HepG2 (cell line): ENCODE data around the gene DLG4. TPM values are rescaled to one million over a fixed set of nuclear protein-coding genes. Genes with fewer than 3 reads are reported as not detected.

Source experiments
- ARID4A ChIP-seq: sonication (generic); formaldehyde crosslinking; IDR thresholded peaks from 2 replicates; pipeline ENCODE4 v1.5.0; 2020; ENCODE audit warnings: mild to moderate bottlenecking, missing genetic modification reagents, borderline replicate concordance
- ATF1 ChIP-seq: IDR thresholded peaks from 2 replicates; pipeline ENCODE4 v1.6.1; 2016; ENCODE audit warnings: mild to moderate bottlenecking, control low read depth
- ATF7 ChIP-seq, 2 experiments: fragments of 450-650 bp in 1 of 2; sonication (generic) in 1 of 2; formaldehyde crosslinking in 1 of 2; IDR thresholded peaks; 2 replicates each; pipeline versions ENCODE4 v1.4.0 to v1.6.1; 2016 to 2020; ENCODE audit warnings: antibody characterized with exemption in 1 of 2, mild to moderate bottlenecking in 1 of 2, missing genetic modification reagents in 1 of 2
- BRD4 ChIP-seq: sonication (generic); formaldehyde crosslinking; IDR thresholded peaks from 2 replicates; pipeline ENCODE4 v1.4.0; 2020; ENCODE audit warnings: missing genetic modification reagents
- GFI1 ChIP-seq: sonication (generic); formaldehyde crosslinking; IDR thresholded peaks from 2 replicates; pipeline ENCODE4 v1.5.0; 2020; ENCODE audit warnings: missing genetic modification reagents, mild to moderate bottlenecking, borderline replicate concordance
- HDAC1 ChIP-seq: sonication (generic); formaldehyde crosslinking; IDR thresholded peaks from 2 replicates; pipeline ENCODE4 v1.5.1; 2020; ENCODE audit warnings: mild to moderate bottlenecking, missing genetic modification reagents
- HMGXB4 ChIP-seq, 2 experiments: sonication (generic) in 1 of 2; formaldehyde crosslinking in 1 of 2; IDR thresholded peaks; 2 replicates each; pipeline versions ENCODE4 v1.4.0 to v1.6.1; 2018 to 2020; ENCODE audit warnings: missing genetic modification reagents in 2 of 2, borderline replicate concordance in 1 of 2, low read depth in 1 of 2, mild to moderate bottlenecking in 1 of 2, missing biosample characterization in 1 of 2
- PHF8 ChIP-seq: sonication (generic); formaldehyde crosslinking; IDR thresholded peaks from 2 replicates; pipeline ENCODE4 v1.5.0; 2020; ENCODE audit warnings: missing genetic modification reagents
- ZBTB7B ChIP-seq: sonication (generic); formaldehyde crosslinking; IDR thresholded peaks from 2 replicates; pipeline ENCODE4 v1.4.0; 2020; ENCODE audit warnings: missing genetic modification reagents
- ZNF24 ChIP-seq: fragments of 450-650 bp; IDR thresholded peaks from 2 replicates; pipeline ENCODE4 v1.6.1; 2017; ENCODE audit warnings: antibody characterized with exemption, mild to moderate bottlenecking
- ZNF292 ChIP-seq: sonication (generic); formaldehyde crosslinking; IDR thresholded peaks from 2 replicates; pipeline ENCODE4 v1.8.1; 2022; ENCODE audit warnings: mild to moderate bottlenecking, low read depth, missing genetic modification reagents, borderline replicate concordance
- ZNF367 ChIP-seq: sonication (generic); formaldehyde crosslinking; IDR thresholded peaks from 2 replicates; pipeline ENCODE4 v1.4.0; 2020; ENCODE audit warnings: missing genetic modification reagents, borderline replicate concordance
- ZNF441 ChIP-seq: sonication (generic); formaldehyde crosslinking; IDR thresholded peaks from 2 replicates; pipeline ENCODE4 v1.7.0; 2021; ENCODE audit warnings: missing genetic modification reagents, borderline replicate concordance
- ZNF609 ChIP-seq: sonication (generic); formaldehyde crosslinking; IDR thresholded peaks from 2 replicates; pipeline ENCODE4 v1.4.0; 2020; ENCODE audit warnings: mild to moderate bottlenecking, missing genetic modification reagents, borderline replicate concordance
- ZSCAN20 ChIP-seq: sonication (generic); formaldehyde crosslinking; IDR thresholded peaks from 2 replicates; pipeline ENCODE4 v1.4.0; 2020; ENCODE audit warnings: missing genetic modification reagents, mild to moderate bottlenecking, borderline replicate concordance
- polyA plus RNA-seq, 8 experiments: library from polyadenylated mRNA; depleted of rRNA in 3 of 8; stranded (reverse) in 7 of 8; unstranded in 1 of 8; fragments of >200 nt; fragmentation: Illumina TruSeq in 4 of 8; extraction: Trizol in 4 of 8; gene quantifications; 2 replicates each; pipeline versions ENCODE4 v1.2.1 to v1.2.3, GENCODE V29; 2011 to 2016; ENCODE audit warnings: low read depth in 4 of 8, missing spikeins in 1 of 8, mixed read lengths in 1 of 8; ENCODE audit not compliant: insufficient read depth in 1 of 8
- total RNA-seq, 5 experiments: library from RNA; depleted of rRNA; stranded (reverse); fragments of >200 nt; fragmentation: Illumina TruSeq; extraction: Trizol; gene quantifications; 2 replicates each; pipeline ENCODE4 v1.2.3, GENCODE V29; 2016; ENCODE audit warnings: low read depth in 1 of 5
- TF ChIP-seq, protein P1 (sequence below): sonication (generic); formaldehyde crosslinking; IDR thresholded peaks from 2 replicates; pipeline ENCODE4 v1.4.0; 2020; ENCODE audit warnings: low read depth, mild to moderate bottlenecking, missing genetic modification reagents

Gene DLG4
- total and polyA plus RNA-seq, 2 of the 13 experiments (the other 11 are each of a cell fraction or from before 2014, with no cell fraction given): 0.71 to 4.3 TPM

DNA sequence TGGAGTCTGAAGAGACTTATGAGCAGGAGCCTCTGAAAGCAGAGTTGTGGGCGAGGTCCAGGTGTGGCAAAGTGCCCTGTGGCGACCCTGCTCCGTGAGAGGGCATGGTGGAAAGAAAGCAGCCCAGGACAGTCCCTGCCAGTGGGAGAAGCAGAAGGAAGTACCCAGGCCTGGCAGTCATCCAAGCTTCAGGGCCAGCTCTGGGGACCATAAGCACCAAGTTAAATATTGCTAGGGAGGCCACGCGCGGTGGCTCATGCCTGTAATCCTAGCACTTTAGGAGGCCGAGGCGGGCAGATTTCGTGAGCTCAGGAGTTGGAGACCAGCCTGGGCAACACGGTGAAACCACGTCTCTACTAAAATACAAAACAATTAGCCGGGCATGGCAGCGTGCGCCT is 35.5 kb downstream of the DLG4 start (continued):
- TF ChIP-seq BRD4 (CRISPR knock-in tag) (peak; percentile 61; the same call in 1 of the 2 replicates), ATF1 (no peak), HDAC1 (CRISPR knock-in tag) (peak; percentile 18; the same call in 1 of the 2 replicates), GFI1 (CRISPR knock-in tag) (peak; percentile 42; the same call in 1 of the 2 replicates), ZBTB7B (CRISPR knock-in tag) (peak; percentile 58; the same call in 1 of the 2 replicates), ZNF24 (no peak), PHF8 (CRISPR knock-in tag) (peak; percentile 39; the same call in 1 of the 2 replicates), ZSCAN20 (CRISPR knock-in tag) (no peak), ZNF292 (CRISPR knock-in tag) (peak; percentile 64), ZNF609 (CRISPR knock-in tag) (peak; percentile 61), ZNF441 (CRISPR knock-in tag) (peak; percentile 74; the same call in 1 of the 2 replicates), ATF7 (IDR thresholded peaks at IDR 0.05) (no peak), ATF7 (CRISPR knock-in tag; IDR thresholded peaks at IDR 0.05) (no peak), ZNF367 (CRISPR knock-in tag) (no peak), HMGXB4 (CRISPR knock-in tag; IDR thresholded peaks at IDR 0.05; ENCODE audit: borderline replicate concordance in 1 of 2, low read depth in 1 of 2) (peak in 1 of 2 experiments; percentile 44; a peak in 1 of 4 replicates), ARID4A (CRISPR knock-in tag) (peak; percentile 21; the same call in 1 of the 2 replicates)
- TF ChIP-seq, protein P1, sequence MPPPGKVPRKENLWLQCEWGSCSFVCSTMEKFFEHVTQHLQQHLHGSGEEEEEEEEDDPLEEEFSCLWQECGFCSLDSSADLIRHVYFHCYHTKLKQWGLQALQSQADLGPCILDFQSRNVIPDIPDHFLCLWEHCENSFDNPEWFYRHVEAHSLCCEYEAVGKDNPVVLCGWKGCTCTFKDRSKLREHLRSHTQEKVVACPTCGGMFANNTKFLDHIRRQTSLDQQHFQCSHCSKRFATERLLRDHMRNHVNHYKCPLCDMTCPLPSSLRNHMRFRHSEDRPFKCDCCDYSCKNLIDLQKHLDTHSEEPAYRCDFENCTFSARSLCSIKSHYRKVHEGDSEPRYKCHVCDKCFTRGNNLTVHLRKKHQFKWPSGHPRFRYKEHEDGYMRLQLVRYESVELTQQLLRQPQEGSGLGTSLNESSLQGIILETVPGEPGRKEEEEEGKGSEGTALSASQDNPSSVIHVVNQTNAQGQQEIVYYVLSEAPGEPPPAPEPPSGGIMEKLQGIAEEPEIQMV (CRISPR knock-in tag): peak; percentile 72; the same call in 1 of the 2 replicates
